ENCODE results near the gene MDFIC. TPM values are rescaled to one million over a fixed set of nuclear protein-coding genes. Genes with fewer than 3 reads are reported as not detected.

The MDFIC gene
- total and polyA plus RNA-seq, 2 donors (not counting 1 experiment from before 2014, with no cell fraction given), result 19.6 to 66.1 TPM

DNA sequence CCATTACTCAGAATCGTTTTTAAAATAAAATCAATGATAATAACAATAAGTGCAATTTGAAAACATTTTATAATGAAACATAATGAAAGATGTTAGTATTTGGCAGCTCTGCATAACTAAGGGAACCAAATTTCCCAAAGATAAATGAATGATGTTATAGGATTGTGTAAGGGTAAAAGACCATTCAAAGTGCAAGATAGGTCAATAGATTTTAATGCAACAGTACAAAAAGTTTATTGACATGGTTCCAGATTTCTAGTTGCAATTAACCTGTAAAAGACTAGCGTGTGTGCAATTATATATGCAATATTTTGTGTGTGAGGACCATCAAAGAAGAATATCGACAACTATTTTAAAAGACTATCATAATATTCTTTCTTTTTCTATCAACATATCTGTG is 122.3 kb downstream of the MDFIC start:
- DNase-seq (no peak), ATAC-seq (ENCODE audit: low read depth) (no peak)
- no peak overlapping the region for H3K4me2 ChIP-seq (replicated peaks; ENCODE audit: low read depth, low read length, poor library complexity, severe bottlenecking)
- no peak overlapping the region for H3K27ac ChIP-seq (ENCODE audit: low read length in 2 of 2)
- no peaks in the 10 kb centered on the region for H3K36me3 ChIP-seq (replicated peaks in 1 of 2; ENCODE audit: control extremely low read depth in 1 of 2, control insufficient read depth in 1 of 2, extremely low read depth in 1 of 2, insufficient read depth in 2 of 2, low read length in 1 of 2)
- no peaks in the 10 kb centered on the region for H3K4me1 ChIP-seq (ENCODE audit: control insufficient read depth in 2 of 2, insufficient read depth in 2 of 2, low read length in 2 of 2)
- ChIA-PET POLR2A (no interaction called here), CTCF (no interaction called here)
- H3K4me3 Mint-ChIP-seq, result no peak overlapping the region
- no peak for TF ChIP-seq EZH2 (IDR thresholded peaks at IDR 0.05; ENCODE audit: borderline replicate concordance, insufficient read depth, low read depth, low read length, poor library complexity, severe bottlenecking)
- TF ChIP-seq, protein P1, sequence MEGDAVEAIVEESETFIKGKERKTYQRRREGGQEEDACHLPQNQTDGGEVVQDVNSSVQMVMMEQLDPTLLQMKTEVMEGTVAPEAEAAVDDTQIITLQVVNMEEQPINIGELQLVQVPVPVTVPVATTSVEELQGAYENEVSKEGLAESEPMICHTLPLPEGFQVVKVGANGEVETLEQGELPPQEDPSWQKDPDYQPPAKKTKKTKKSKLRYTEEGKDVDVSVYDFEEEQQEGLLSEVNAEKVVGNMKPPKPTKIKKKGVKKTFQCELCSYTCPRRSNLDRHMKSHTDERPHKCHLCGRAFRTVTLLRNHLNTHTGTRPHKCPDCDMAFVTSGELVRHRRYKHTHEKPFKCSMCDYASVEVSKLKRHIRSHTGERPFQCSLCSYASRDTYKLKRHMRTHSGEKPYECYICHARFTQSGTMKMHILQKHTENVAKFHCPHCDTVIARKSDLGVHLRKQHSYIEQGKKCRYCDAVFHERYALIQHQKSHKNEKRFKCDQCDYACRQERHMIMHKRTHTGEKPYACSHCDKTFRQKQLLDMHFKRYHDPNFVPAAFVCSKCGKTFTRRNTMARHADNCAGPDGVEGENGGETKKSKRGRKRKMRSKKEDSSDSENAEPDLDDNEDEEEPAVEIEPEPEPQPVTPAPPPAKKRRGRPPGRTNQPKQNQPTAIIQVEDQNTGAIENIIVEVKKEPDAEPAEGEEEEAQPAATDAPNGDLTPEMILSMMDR (IDR thresholded peaks at IDR 0.05), result no peak
- H3K4me1 Mint-ChIP-seq, result no peaks in the 10 kb centered on the region
- H2AFZ ChIP-seq (ENCODE audit: insufficient read depth, low read depth, low read length, poor library complexity, severe bottlenecking), result no peak overlapping the region
- no peaks in the 10 kb centered on the region for H3K27me3 Mint-ChIP-seq
- H3K9me3 ChIP-seq (ENCODE audit: control extremely low read depth in 1 of 3, control insufficient read depth in 2 of 3, insufficient read depth in 1 of 3, low read length in 2 of 3), result no peaks in the 10 kb centered on the region
- H3K27ac Mint-ChIP-seq, result no peak overlapping the region
- WGBS (ENCODE audit: insufficient coverage), result no CpG with 5 or more reads among the region's 3 CpGs
- no peak overlapping the region for H3K9ac ChIP-seq (ENCODE audit: low read length)
- H4K20me1 ChIP-seq (ENCODE audit: control insufficient read depth, insufficient read depth, low read length, poor library complexity, severe bottlenecking), result no peaks in the 10 kb centered on the region
- no peaks in the 10 kb centered on the region for H3K27me3 ChIP-seq (replicated peaks in 1 of 4; ENCODE audit: control extremely low read depth in 1 of 4, control insufficient read depth in 3 of 4, insufficient read depth in 4 of 4, low read length in 3 of 4)
- intact Hi-C loops (cut with micrococcal nuclease), result no loop called here
- H3K4me3 ChIP-seq (ENCODE audit: control extremely low read depth in 1 of 5, extremely low read depth in 1 of 5, insufficient read depth in 1 of 5, low read depth in 2 of 5, low read length in 4 of 5), result no peak overlapping the region
- H3K9me3 Mint-ChIP-seq (ENCODE audit: insufficient read depth), result no peaks in the 10 kb centered on the region
- H3K79me2 ChIP-seq (ENCODE audit: control insufficient read depth, insufficient read depth, low read length), result no peaks in the 10 kb centered on the region

DNA sequence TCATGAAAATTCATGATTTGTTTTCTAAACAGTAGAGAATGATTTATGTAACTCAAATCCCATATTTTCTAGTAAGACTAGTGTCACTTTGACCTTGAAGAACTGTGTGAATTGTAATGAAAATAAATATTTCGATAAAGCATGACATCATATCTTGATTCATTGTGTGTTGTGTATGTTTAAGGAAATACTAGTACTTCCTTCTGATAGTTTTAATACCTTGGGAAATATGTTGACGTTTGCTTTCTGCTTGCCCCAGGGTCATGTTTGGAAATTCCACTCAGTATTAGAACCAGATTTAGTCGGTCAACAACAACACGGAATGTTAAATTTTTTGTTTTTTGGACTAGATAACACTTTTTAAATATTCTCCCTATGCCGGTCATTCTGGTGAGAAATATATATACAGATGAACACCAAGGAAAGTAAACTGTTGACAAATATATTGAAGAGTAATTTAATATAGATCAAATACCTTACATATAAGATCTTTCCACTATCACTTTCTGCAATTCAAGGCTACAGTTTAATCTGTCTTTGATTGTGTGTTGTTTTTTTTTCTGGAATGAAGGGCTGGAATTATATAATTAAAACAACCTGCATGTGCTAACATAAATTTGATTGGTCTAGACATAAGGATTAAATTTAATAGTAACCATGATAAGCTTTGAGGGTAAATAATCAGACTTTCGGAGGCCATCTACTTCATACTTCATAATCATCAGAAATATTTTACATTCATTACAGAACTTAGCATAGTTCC is 126.2 kb downstream of the MDFIC start:
- CTCF ChIA-PET, result no interaction called here
- WGBS (ENCODE audit: insufficient coverage), result no CpG with 5 or more reads among the region's 6 CpGs

More for the DNA sequence above, 126.2 kb downstream of the MDFIC start:
- no peaks in the 10 kb centered on the region for H3K27me3 ChIP-seq (replicated peaks in 1 of 4; ENCODE audit: control extremely low read depth in 1 of 4, control insufficient read depth in 3 of 4, insufficient read depth in 4 of 4, low read length in 3 of 4)
- no peaks in the 10 kb centered on the region for H3K4me1 ChIP-seq (ENCODE audit: control insufficient read depth in 2 of 2, insufficient read depth in 2 of 2, low read length in 2 of 2)
- no peak overlapping the region for H3K4me3 Mint-ChIP-seq
- no peaks in the 10 kb centered on the region for H3K36me3 ChIP-seq (replicated peaks in 1 of 2; ENCODE audit: control extremely low read depth in 1 of 2, control insufficient read depth in 1 of 2, extremely low read depth in 1 of 2, insufficient read depth in 2 of 2, low read length in 1 of 2)
- no peak overlapping the region for H3K4me2 ChIP-seq (replicated peaks; ENCODE audit: low read depth, low read length, poor library complexity, severe bottlenecking)
- ATAC-seq (ENCODE audit: low read depth), result no peak
- no peaks in the 10 kb centered on the region for H4K20me1 ChIP-seq (ENCODE audit: control insufficient read depth, insufficient read depth, low read length, poor library complexity, severe bottlenecking)
- DNase-seq, result no peak
- H3K9ac ChIP-seq (ENCODE audit: low read length), result no peak overlapping the region
- H2AFZ ChIP-seq (ENCODE audit: insufficient read depth, low read depth, low read length, poor library complexity, severe bottlenecking), result no peak overlapping the region
- intact Hi-C loops (cut with micrococcal nuclease), result no loop called here
- H3K4me3 ChIP-seq (ENCODE audit: control extremely low read depth in 1 of 5, extremely low read depth in 1 of 5, insufficient read depth in 1 of 5, low read depth in 2 of 5, low read length in 4 of 5), result no peak overlapping the region
- H3K27ac Mint-ChIP-seq, result no peak overlapping the region
- POLR2A ChIA-PET, result no interaction called here
- H3K9me3 ChIP-seq (ENCODE audit: control extremely low read depth in 1 of 3, control insufficient read depth in 2 of 3, insufficient read depth in 1 of 3, low read length in 2 of 3), result no peaks in the 10 kb centered on the region
- H3K4me1 Mint-ChIP-seq, result no peaks in the 10 kb centered on the region
- H3K9me3 Mint-ChIP-seq (ENCODE audit: insufficient read depth), result no peaks in the 10 kb centered on the region
- TF ChIP-seq, protein P1 (IDR thresholded peaks at IDR 0.05), result no peak
- H3K79me2 ChIP-seq (ENCODE audit: control insufficient read depth, insufficient read depth, low read length), result no peaks in the 10 kb centered on the region
- peaks cover 3% of the 10 kb centered on the region for H3K27me3 Mint-ChIP-seq
- H3K27ac ChIP-seq (ENCODE audit: low read length in 2 of 2), result no peak overlapping the region

All from B cell (primary cell).